Liver (tissue), 3 donors: ENCODE measurements around the gene LDHB.
"Not testable (repeated sequence)": the region's sequence is repeated elsewhere in the genome, so short reads cannot be mapped to it uniquely, and the experiment has no call there.

Source experiments
- CTCF ChIP-seq: fragments of 150-350 bp; IDR thresholded peaks from 2 replicates; pipeline ENCODE4 v1.5.1; 2017; ENCODE audit warnings: improper control_type of control experiment, low read depth, low read length; ENCODE audit not compliant: missing input control
- EGR1 ChIP-seq, 2 donors: IDR thresholded peaks; 2 replicates each; pipeline ENCODE4 v1.6.1; 2016 to 2018; ENCODE audit warnings: antibody characterized with exemption in 2 of 2, low read depth in 2 of 2
- GABPA ChIP-seq, 2 donors: IDR thresholded peaks in 1 of 2; conservative IDR thresholded peaks in 1 of 2; 2 replicates each; pipeline ENCODE4 v1.6.1; 2016; ENCODE audit warnings: antibody characterized with exemption in 2 of 2, mild to moderate bottlenecking in 1 of 2, moderate library complexity in 1 of 2
- HNF4A ChIP-seq, 2 donors: conservative IDR thresholded peaks; 2 replicates each; pipeline ENCODE4 v1.6.1; 2016; ENCODE audit warnings: antibody characterized with exemption in 2 of 2, mild to moderate bottlenecking in 2 of 2
- JUND ChIP-seq, 2 donors: IDR thresholded peaks; 2 replicates each; pipeline ENCODE4 v1.6.1; 2016; ENCODE audit warnings: antibody characterized with exemption in 2 of 2
- MAX ChIP-seq: IDR thresholded peaks from 2 replicates; pipeline ENCODE4 v1.6.1; 2016; ENCODE audit warnings: antibody characterized with exemption
- RAD21 ChIP-seq, 2 donors: IDR thresholded peaks; 2 replicates each; pipeline ENCODE4 v1.6.1; 2016; ENCODE audit warnings: antibody characterized with exemption in 2 of 2, mild to moderate bottlenecking in 2 of 2
- RXRA ChIP-seq, 2 donors: IDR thresholded peaks; 2 replicates each; pipeline ENCODE4 v1.6.1; 2017 to 2018; ENCODE audit warnings: antibody characterized with exemption in 2 of 2, mild to moderate bottlenecking in 1 of 2
- SP1 ChIP-seq: IDR thresholded peaks from 2 replicates; pipeline ENCODE4 v1.6.1; 2018; ENCODE audit warnings: antibody characterized with exemption, mild to moderate bottlenecking
- TAF1 ChIP-seq: conservative IDR thresholded peaks from 2 replicates; pipeline ENCODE4 v1.6.1; 2016; ENCODE audit warnings: antibody characterized with exemption, mild to moderate bottlenecking
- YY1 ChIP-seq: IDR thresholded peaks from 2 replicates; pipeline ENCODE4 v1.6.1; 2016; ENCODE audit warnings: antibody characterized with exemption, mild to moderate bottlenecking
- TF ChIP-seq, protein P1 (sequence below): IDR thresholded peaks from 2 replicates; pipeline ENCODE4 v1.6.1; 2016; ENCODE audit warnings: antibody characterized with exemption
- TF ChIP-seq, protein P2 (sequence below): IDR thresholded peaks from 2 replicates; pipeline ENCODE4 v1.6.1; 2016; ENCODE audit warnings: antibody characterized with exemption
- TF ChIP-seq, protein P3 (sequence below): IDR thresholded peaks from 2 replicates; pipeline ENCODE4 v1.6.1; 2016; ENCODE audit warnings: antibody characterized with exemption, mild to moderate bottlenecking
- donor health status: healthy.
- donor health status: healthy.

DNA sequence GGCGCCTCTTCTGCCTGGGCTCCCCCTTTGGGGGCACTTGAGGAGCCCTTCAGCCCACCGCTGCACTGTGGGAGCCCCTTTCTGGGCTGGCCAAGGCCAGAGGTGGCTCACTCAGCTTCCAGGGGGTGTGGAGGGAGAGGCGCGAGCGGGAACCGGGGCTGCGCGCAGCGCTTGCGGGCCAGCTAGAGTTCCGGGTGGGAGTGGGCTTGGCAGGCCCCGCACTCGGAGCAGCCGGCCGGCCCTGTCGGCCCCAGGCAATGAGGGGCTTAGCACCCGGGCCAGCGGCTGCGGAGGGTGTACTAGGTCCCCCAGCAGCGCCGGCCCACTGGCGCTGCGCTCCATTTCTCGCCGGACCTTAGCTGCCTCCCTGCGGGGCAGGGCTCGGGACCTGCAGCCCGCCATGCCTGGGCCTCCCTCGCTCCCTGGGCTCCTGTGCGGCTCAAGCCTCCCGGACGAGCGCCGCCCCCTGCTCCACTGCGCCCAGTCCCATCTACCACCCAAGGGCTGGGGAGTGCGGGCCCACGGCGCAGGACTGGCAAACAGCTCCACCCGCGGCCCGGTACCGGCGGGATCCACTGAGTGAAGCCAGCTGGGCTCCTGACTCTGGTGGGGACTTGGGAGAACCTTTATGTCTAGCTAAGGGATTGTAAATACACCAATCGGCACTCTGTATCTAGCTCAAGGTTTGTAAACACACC, 3.9 kb upstream of the LDHB start:
- TF ChIP-seq CTCF; HNF4A (conservative IDR thresholded peaks at IDR 0.05); TAF1; RXRA (IDR thresholded peaks at IDR 0.05); JUND (IDR thresholded peaks at IDR 0.05); GABPA (IDR thresholded peaks at IDR 0.05 in 1 of 2, conservative IDR thresholded peaks at IDR 0.05 in 1 of 2); YY1; SP1; RAD21 (IDR thresholded peaks at IDR 0.05); MAX; EGR1 (IDR thresholded peaks at IDR 0.05; ENCODE audit: low read depth in 2 of 2): not testable (repeated sequence)
- TF ChIP-seq, protein P1, sequence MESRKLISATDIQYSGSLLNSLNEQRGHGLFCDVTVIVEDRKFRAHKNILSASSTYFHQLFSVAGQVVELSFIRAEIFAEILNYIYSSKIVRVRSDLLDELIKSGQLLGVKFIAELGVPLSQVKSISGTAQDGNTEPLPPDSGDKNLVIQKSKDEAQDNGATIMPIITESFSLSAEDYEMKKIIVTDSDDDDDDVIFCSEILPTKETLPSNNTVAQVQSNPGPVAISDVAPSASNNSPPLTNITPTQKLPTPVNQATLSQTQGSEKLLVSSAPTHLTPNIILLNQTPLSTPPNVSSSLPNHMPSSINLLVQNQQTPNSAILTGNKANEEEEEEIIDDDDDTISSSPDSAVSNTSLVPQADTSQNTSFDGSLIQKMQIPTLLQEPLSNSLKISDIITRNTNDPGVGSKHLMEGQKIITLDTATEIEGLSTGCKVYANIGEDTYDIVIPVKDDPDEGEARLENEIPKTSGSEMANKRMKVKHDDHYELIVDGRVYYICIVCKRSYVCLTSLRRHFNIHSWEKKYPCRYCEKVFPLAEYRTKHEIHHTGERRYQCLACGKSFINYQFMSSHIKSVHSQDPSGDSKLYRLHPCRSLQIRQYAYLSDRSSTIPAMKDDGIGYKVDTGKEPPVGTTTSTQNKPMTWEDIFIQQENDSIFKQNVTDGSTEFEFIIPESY: not testable (repeated sequence)
- TF ChIP-seq, protein P2, sequence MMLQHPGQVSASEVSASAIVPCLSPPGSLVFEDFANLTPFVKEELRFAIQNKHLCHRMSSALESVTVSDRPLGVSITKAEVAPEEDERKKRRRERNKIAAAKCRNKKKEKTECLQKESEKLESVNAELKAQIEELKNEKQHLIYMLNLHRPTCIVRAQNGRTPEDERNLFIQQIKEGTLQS: not testable (repeated sequence)
- TF ChIP-seq, protein P3, sequence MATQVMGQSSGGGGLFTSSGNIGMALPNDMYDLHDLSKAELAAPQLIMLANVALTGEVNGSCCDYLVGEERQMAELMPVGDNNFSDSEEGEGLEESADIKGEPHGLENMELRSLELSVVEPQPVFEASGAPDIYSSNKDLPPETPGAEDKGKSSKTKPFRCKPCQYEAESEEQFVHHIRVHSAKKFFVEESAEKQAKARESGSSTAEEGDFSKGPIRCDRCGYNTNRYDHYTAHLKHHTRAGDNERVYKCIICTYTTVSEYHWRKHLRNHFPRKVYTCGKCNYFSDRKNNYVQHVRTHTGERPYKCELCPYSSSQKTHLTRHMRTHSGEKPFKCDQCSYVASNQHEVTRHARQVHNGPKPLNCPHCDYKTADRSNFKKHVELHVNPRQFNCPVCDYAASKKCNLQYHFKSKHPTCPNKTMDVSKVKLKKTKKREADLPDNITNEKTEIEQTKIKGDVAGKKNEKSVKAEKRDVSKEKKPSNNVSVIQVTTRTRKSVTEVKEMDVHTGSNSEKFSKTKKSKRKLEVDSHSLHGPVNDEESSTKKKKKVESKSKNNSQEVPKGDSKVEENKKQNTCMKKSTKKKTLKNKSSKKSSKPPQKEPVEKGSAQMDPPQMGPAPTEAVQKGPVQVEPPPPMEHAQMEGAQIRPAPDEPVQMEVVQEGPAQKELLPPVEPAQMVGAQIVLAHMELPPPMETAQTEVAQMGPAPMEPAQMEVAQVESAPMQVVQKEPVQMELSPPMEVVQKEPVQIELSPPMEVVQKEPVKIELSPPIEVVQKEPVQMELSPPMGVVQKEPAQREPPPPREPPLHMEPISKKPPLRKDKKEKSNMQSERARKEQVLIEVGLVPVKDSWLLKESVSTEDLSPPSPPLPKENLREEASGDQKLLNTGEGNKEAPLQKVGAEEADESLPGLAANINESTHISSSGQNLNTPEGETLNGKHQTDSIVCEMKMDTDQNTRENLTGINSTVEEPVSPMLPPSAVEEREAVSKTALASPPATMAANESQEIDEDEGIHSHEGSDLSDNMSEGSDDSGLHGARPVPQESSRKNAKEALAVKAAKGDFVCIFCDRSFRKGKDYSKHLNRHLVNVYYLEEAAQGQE: not testable (repeated sequence)
